Esophagus (tissue), 2 donors: ENCODE data around the gene CHST8. TPM values are rescaled to one million over a fixed set of nuclear protein-coding genes. Genes with fewer than 3 reads are reported as not detected.

ENCODE experiments used
- H3K27ac ChIP-seq, 2 donors: one replicate each; pipeline ENCODE4 v1.5.1; 2013; ENCODE audit warnings: low read depth in 2 of 2, mild to moderate bottlenecking in 2 of 2, inconsistent platforms in 1 of 2, low read length in 1 of 2, moderate library complexity in 1 of 2
- H3K27me3 ChIP-seq, 2 donors: one replicate each; pipeline ENCODE4 v1.6.1; 2013; ENCODE audit warnings: low read length in 2 of 2, control low read depth in 1 of 2, mild to moderate bottlenecking in 1 of 2; ENCODE audit not compliant: insufficient read depth in 2 of 2, control insufficient read depth in 1 of 2
- H3K36me3 ChIP-seq, 2 donors: one replicate each; pipeline ENCODE4 v1.6.1; 2013; ENCODE audit warnings: low read length in 1 of 2; ENCODE audit not compliant: control insufficient read depth in 2 of 2, insufficient read depth in 2 of 2
- H3K4me1 ChIP-seq, 2 donors: one replicate each; pipeline ENCODE4 v1.6.1; 2013; ENCODE audit warnings: low read length in 1 of 2; ENCODE audit not compliant: control insufficient read depth in 2 of 2, insufficient read depth in 2 of 2
- H3K4me3 ChIP-seq, 2 donors: one replicate each; pipeline ENCODE4 v1.5.1; 2013; ENCODE audit warnings: low read length in 2 of 2, mild to moderate bottlenecking in 2 of 2, low read depth in 1 of 2, moderate library complexity in 1 of 2
- H3K9me3 ChIP-seq, 2 donors: one replicate each; pipeline ENCODE4 v1.6.1; 2013; ENCODE audit warnings: mild to moderate bottlenecking in 2 of 2, low read depth in 1 of 2, low read length in 1 of 2, moderate library complexity in 1 of 2; ENCODE audit not compliant: control insufficient read depth in 2 of 2, insufficient read depth in 1 of 2
- WGBS, 2 donors: extraction: QIAGEN DNeasy Blood & Tissue Kit; methylation state at CpG; one replicate each; pipeline ENCODE4 v1.1.7; 2013; 5-methylcytosine and 5-hydroxymethylcytosine counted together
- polyA plus RNA-seq, 2 donors: library from polyadenylated mRNA; stranded (reverse); fragments of 200-250 nt; gene quantifications; one replicate each; pipeline ENCODE4 v1.2.3, GENCODE V29; 2013
- donor health status: healthy with polysubstance abuse.
- donor health status: Bipolar disorder and iron deficiency.

The CHST8 gene
- under 1 TPM; 0.04 to 0.18 TPM for polyA plus RNA-seq

- Histone ChIP-seq H3K27ac (no peak within 1 kb of the TSS), H3K9me3 (no peaks in the 10 kb centered on the region), H3K27me3 (peaks cover 0 to 8% of the 10 kb centered on the region in 2 donors), H3K4me1 (peaks cover 5 to 9% of the 10 kb centered on the region in 2 donors), H3K36me3 (no peaks in the 10 kb centered on the region), H3K4me3 (peak within 1 kb of the TSS; percentile 34 to 42)
- WGBS, 2 donors: 2% methylated on average over 34 to 96 of the region's 96 CpGs
Measured at GRCh38 chr19:33621811-33622504, at the start of gene CHST8. TSS of gene CHST8 (plus strand) at chr19:33621953. CDS start at chr19:33689262, 67,309 bp downstream.

GRCh38 chr19:33572929-33573328 is 48.8 kb upstream of the CHST8 start:
- Histone ChIP-seq H3K36me3 (no peaks in the 10 kb centered on the region), H3K4me3 (no peak overlapping the region), H3K27me3 (peaks cover 0 to 3% of the 10 kb centered on the region in 2 donors), H3K9me3 (peaks cover 0 to 4% of the 10 kb centered on the region in 2 donors), H3K27ac (no peak overlapping the region), H3K4me1 (peaks cover 0 to 5% of the 10 kb centered on the region in 2 donors)
- WGBS, 2 donors: 46 to 58% methylated on average over 2 of the region's 2 CpGs

- Histone ChIP-seq H3K9me3 (peaks cover 0 to 4% of the 10 kb centered on the region in 2 donors), H3K4me1 (peaks cover 0 to 2% of the 10 kb centered on the region in 2 donors), H3K4me3 (no peak overlapping the region), H3K36me3 (no peaks in the 10 kb centered on the region), H3K27me3 (peaks cover 0 to 3% of the 10 kb centered on the region in 2 donors), H3K27ac (no peak overlapping the region)
- whole genome bisulfite sequencing, 2 donors: 94 to 98% methylated on average over 1 of the region's 1 CpG
Measured at GRCh38 chr19:33574824-33575223, 46.9 kb upstream of the CHST8 start.

- Histone ChIP-seq H3K27ac (no peak overlapping the region), H3K4me1 (peaks cover 0 to 2% of the 10 kb centered on the region in 2 donors), H3K27me3 (peaks cover 0 to 3% of the 10 kb centered on the region in 2 donors), H3K36me3 (no peaks in the 10 kb centered on the region), H3K9me3 (peaks cover 0 to 6% of the 10 kb centered on the region in 2 donors), H3K4me3 (no peak overlapping the region)
- WGBS, 2 donors: 73 to 84% methylated on average over 3 of the region's 3 CpGs
Measured at GRCh38 chr19:33578697-33579096, 43.1 kb upstream of the CHST8 start.

GRCh38 chr19:33580026-33580644 is 41.6 kb upstream of the CHST8 start:
- Histone ChIP-seq H3K36me3 (no peaks in the 10 kb centered on the region), H3K27ac (no peak overlapping the region), H3K27me3 (peaks cover 0 to 1% of the 10 kb centered on the region in 2 donors), H3K9me3 (peaks cover 0 to 1% of the 10 kb centered on the region in 2 donors), H3K4me3 (no peak overlapping the region), H3K4me1 (peaks cover 0 to 2% of the 10 kb centered on the region in 2 donors)
- WGBS, 2 donors: 36 to 38% methylated on average over 10 of the region's 10 CpGs

GRCh38 chr19:33580645-33581037 is 41.1 kb upstream of the CHST8 start:
- H3K27ac ChIP-seq: no peak overlapping the region
- no peaks in the 10 kb centered on the region for H3K27me3 ChIP-seq
- no peaks in the 10 kb centered on the region for H3K36me3 ChIP-seq
- H3K4me3 ChIP-seq: no peak overlapping the region
- 44% methylated on average over 8 of the region's 8 CpGs for WGBS, 2 donors
- peaks cover 0 to 2% of the 10 kb centered on the region in 2 donors for H3K4me1 ChIP-seq
- H3K9me3 ChIP-seq: peaks cover 0 to 1% of the 10 kb centered on the region in 2 donors

- Histone ChIP-seq H3K4me3 (no peak overlapping the region), H3K27me3 (no peaks in the 10 kb centered on the region), H3K9me3 (peaks cover 2 to 4% of the 10 kb centered on the region in 2 donors), H3K36me3 (no peaks in the 10 kb centered on the region), H3K4me1 (peaks cover 0 to 2% of the 10 kb centered on the region in 2 donors), H3K27ac (no peak overlapping the region)
- WGBS, 2 donors: 44 to 53% methylated on average over 4 of the region's 4 CpGs
Measured at GRCh38 chr19:33582914-33583313, 38.8 kb upstream of the CHST8 start.

- H3K27ac ChIP-seq: no peak overlapping the region
- H3K27me3 ChIP-seq: no peaks in the 10 kb centered on the region
- H3K9me3 ChIP-seq: peaks cover 2 to 4% of the 10 kb centered on the region in 2 donors
- H3K4me1 ChIP-seq: no peaks in the 10 kb centered on the region
- WGBS, 2 donors: 74 to 80% methylated on average over 2 of the region's 2 CpGs
- H3K4me3 ChIP-seq: no peak overlapping the region
- no peaks in the 10 kb centered on the region for H3K36me3 ChIP-seq
Measured at GRCh38 chr19:33587150-33587549, 34.6 kb upstream of the CHST8 start.

GRCh38 chr19:33590224-33590623 is 31.5 kb upstream of the CHST8 start:
- H3K27ac ChIP-seq: no peak overlapping the region
- H3K9me3 ChIP-seq: peaks cover 2% of the 10 kb centered on the region in 2 donors
- H3K27me3 ChIP-seq: no peaks in the 10 kb centered on the region
- WGBS, 2 donors: 58 to 64% methylated on average over 1 of the region's 1 CpG
- H3K4me1 ChIP-seq: no peaks in the 10 kb centered on the region
- no peaks in the 10 kb centered on the region for H3K36me3 ChIP-seq
- H3K4me3 ChIP-seq: no peak overlapping the region
